MM.1S (cell line): ENCODE results near the gene CERT1.

Experiments
- DNase-seq: peaks from one replicate; pipeline ENCODE4 v3.0.0-alpha.2; 2015
- H2AFZ ChIP-seq: fragments of 300-600 bp; sonication (generic); 2 replicates; pipeline ENCODE4 v1.6.0; 2016; ENCODE audit warnings: antibody characterized with exemption, low read length
- H3F3A ChIP-seq: fragments of 300-600 bp; sonication (generic); 2 replicates; pipeline ENCODE4 v1.6.1; 2016; ENCODE audit warnings: mild to moderate bottlenecking, antibody characterized with exemption, low read length, moderate library complexity, mixed read lengths; ENCODE audit not compliant: insufficient read depth
- H3K27ac ChIP-seq: fragments of 300-600 bp; sonication (generic); 2 replicates; pipeline ENCODE4 v1.5.1; 2016; ENCODE audit warnings: mild to moderate bottlenecking, low read length
- H3K27me3 ChIP-seq: fragments of 300-600 bp; sonication (generic); replicated peaks from 2 replicates; pipeline ENCODE4 v1.6.0; 2016; ENCODE audit warnings: low read length; ENCODE audit not compliant: insufficient read depth
- H3K36me3 ChIP-seq: fragments of 300-600 bp; sonication (generic); replicated peaks from 2 replicates; pipeline ENCODE4 v1.6.1; 2016; ENCODE audit warnings: mild to moderate bottlenecking, low read length, mixed read lengths; ENCODE audit not compliant: insufficient read depth
- H3K4me1 ChIP-seq: fragments of 300-600 bp; sonication (generic); 2 replicates; pipeline ENCODE4 v1.6.1; 2016; ENCODE audit warnings: low read length, mixed read lengths
- H3K4me2 ChIP-seq: fragments of 300-600 bp; sonication (generic); 2 replicates; pipeline ENCODE4 v1.6.0; 2016; ENCODE audit warnings: low read depth, low read length
- H3K4me3 ChIP-seq: fragments of 300-600 bp; sonication (generic); 2 replicates; pipeline ENCODE4 v1.5.1; 2016; ENCODE audit warnings: low read length, mixed read lengths
- H3K79me2 ChIP-seq: fragments of 300-600 bp; sonication (generic); 2 replicates; pipeline ENCODE4 v1.6.1; 2016; ENCODE audit warnings: mixed run types, low read length, mixed read lengths
- H3K9ac ChIP-seq: fragments of 300-600 bp; sonication (generic); 2 replicates; pipeline ENCODE4 v1.6.1; 2016; ENCODE audit warnings: low read length, mixed read lengths
- H3K9me2 ChIP-seq: fragments of 300-600 bp; sonication (generic); replicated peaks from 2 replicates; pipeline ENCODE4 v1.6.1; 2016; ENCODE audit warnings: mild to moderate bottlenecking, low read length, mixed read lengths; ENCODE audit not compliant: insufficient read depth
- H3K9me3 ChIP-seq: fragments of 300-600 bp; sonication (generic); replicated peaks from 2 replicates; pipeline ENCODE4 v1.6.1; 2016; ENCODE audit warnings: mild to moderate bottlenecking, low read length, mixed read lengths; ENCODE audit not compliant: insufficient read depth
- H4K20me1 ChIP-seq: fragments of 300-600 bp; sonication (generic); 2 replicates; pipeline ENCODE4 v1.6.1; 2016; ENCODE audit warnings: mild to moderate bottlenecking, low read length, moderate library complexity, mixed read lengths; ENCODE audit not compliant: insufficient read depth
- EZH2 ChIP-seq: fragments of 300-600 bp; sonication (generic); optimal IDR thresholded peaks from 2 replicates; pipeline ENCODE3; 2017; ENCODE audit warnings: low read depth, mild to moderate bottlenecking, antibody characterized with exemption, low read length, mixed read lengths
- EZH2phosphoT487 ChIP-seq: fragments of 300-600 bp; sonication (generic); IDR thresholded peaks from 2 replicates; pipeline ENCODE4 v1.6.1; 2018; ENCODE audit warnings: antibody characterized with exemption, low read length
- TF ChIP-seq, protein P1 (sequence below): fragments of 300-600 bp; sonication (generic); IDR thresholded peaks from 2 replicates; pipeline ENCODE4 v1.5.1; 2016; ENCODE audit warnings: antibody characterized with exemption, low read length, mixed read lengths

CERT1 gene

GRCh38 chr5:75484605-75485004, 26.8 kb downstream of the CERT1 start:
- Histone ChIP-seq H4K20me1 (no peaks in the 10 kb centered on the region; the same call in 1 of the 2 replicates), H3K4me2 (no peak overlapping the region), H3F3A (no peaks in the 10 kb centered on the region), H3K79me2 (peaks cover 71% of the 10 kb centered on the region), H3K9me3 (no peaks in the 10 kb centered on the region), H3K9me2 (no peaks in the 10 kb centered on the region), H3K27ac (no peak overlapping the region), H3K9ac (no peak overlapping the region), H3K4me3 (no peak overlapping the region), H3K4me1 (no peaks in the 10 kb centered on the region), H3K36me3 (no peaks in the 10 kb centered on the region), H2AFZ (no peak overlapping the region), H3K27me3 (no peaks in the 10 kb centered on the region)
- TF ChIP-seq EZH2phosphoT487 (no peak), EZH2 (no peak)
- TF ChIP-seq, protein P1, sequence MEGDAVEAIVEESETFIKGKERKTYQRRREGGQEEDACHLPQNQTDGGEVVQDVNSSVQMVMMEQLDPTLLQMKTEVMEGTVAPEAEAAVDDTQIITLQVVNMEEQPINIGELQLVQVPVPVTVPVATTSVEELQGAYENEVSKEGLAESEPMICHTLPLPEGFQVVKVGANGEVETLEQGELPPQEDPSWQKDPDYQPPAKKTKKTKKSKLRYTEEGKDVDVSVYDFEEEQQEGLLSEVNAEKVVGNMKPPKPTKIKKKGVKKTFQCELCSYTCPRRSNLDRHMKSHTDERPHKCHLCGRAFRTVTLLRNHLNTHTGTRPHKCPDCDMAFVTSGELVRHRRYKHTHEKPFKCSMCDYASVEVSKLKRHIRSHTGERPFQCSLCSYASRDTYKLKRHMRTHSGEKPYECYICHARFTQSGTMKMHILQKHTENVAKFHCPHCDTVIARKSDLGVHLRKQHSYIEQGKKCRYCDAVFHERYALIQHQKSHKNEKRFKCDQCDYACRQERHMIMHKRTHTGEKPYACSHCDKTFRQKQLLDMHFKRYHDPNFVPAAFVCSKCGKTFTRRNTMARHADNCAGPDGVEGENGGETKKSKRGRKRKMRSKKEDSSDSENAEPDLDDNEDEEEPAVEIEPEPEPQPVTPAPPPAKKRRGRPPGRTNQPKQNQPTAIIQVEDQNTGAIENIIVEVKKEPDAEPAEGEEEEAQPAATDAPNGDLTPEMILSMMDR = no peak
- no peak for DNase-seq

- TF ChIP-seq EZH2 (no peak), EZH2phosphoT487 (no peak)
- TF ChIP-seq, protein P1 = no peak
- no peak for DNase-seq
- H3K9me2 ChIP-seq = no peaks in the 10 kb centered on the region
- H4K20me1 ChIP-seq = no peaks in the 10 kb centered on the region; the same call in 1 of the 2 replicates
- H3K9me3 ChIP-seq = no peaks in the 10 kb centered on the region
- H3K36me3 ChIP-seq = no peaks in the 10 kb centered on the region
- H3K4me3 ChIP-seq = no peak overlapping the region
- H2AFZ ChIP-seq = no peak overlapping the region
- no peak overlapping the region for H3K9ac ChIP-seq
- H3K4me2 ChIP-seq = no peak overlapping the region
- no peaks in the 10 kb centered on the region for H3F3A ChIP-seq
- no peak overlapping the region for H3K27ac ChIP-seq
- H3K27me3 ChIP-seq = no peaks in the 10 kb centered on the region
- H3K4me1 ChIP-seq = no peaks in the 10 kb centered on the region
- peaks cover 77% of the 10 kb centered on the region for H3K79me2 ChIP-seq
These were observed 28.9 kb downstream of the CERT1 start for GRCh38 chr5:75482482-75482881.

GRCh38 chr5:75481024-75481423, 30.4 kb downstream of the CERT1 start:
- Histone ChIP-seq H3K4me1 (no peaks in the 10 kb centered on the region), H2AFZ (no peak overlapping the region), H3K9ac (no peak overlapping the region), H3K36me3 (no peaks in the 10 kb centered on the region), H3K27me3 (no peaks in the 10 kb centered on the region), H3F3A (no peaks in the 10 kb centered on the region), H3K79me2 (peaks cover 69% of the 10 kb centered on the region), H3K4me2 (no peak overlapping the region), H3K9me2 (no peaks in the 10 kb centered on the region), H3K4me3 (no peak overlapping the region), H3K27ac (no peak overlapping the region), H4K20me1 (no peaks in the 10 kb centered on the region; the same call in 1 of the 2 replicates), H3K9me3 (no peaks in the 10 kb centered on the region)
- no peak for TF ChIP-seq EZH2phosphoT487
- no peak for TF ChIP-seq EZH2
- TF ChIP-seq, protein P1 = no peak
- no peak for DNase-seq
